IPS-18c (cell line): ENCODE data around the gene KMT2B.
"Not testable (repeated sequence)": the region's sequence is repeated elsewhere in the genome, so short reads cannot be mapped to it uniquely, and the experiment has no call there.

Source experiments
- H3K4me3 ChIP-seq: 2 replicates; pipeline ENCODE4 v1.7.0; 2013; ENCODE audit warnings: low read depth, mild to moderate bottlenecking, low read length, moderate library complexity; ENCODE audit not compliant: insufficient read depth
- H3K9me3 ChIP-seq: one replicate; pipeline ENCODE4 v1.6.1; 2013; ENCODE audit warnings: mild to moderate bottlenecking, low read length, moderate library complexity; ENCODE audit not compliant: control insufficient read depth, insufficient read depth

KMT2B gene, protein sequence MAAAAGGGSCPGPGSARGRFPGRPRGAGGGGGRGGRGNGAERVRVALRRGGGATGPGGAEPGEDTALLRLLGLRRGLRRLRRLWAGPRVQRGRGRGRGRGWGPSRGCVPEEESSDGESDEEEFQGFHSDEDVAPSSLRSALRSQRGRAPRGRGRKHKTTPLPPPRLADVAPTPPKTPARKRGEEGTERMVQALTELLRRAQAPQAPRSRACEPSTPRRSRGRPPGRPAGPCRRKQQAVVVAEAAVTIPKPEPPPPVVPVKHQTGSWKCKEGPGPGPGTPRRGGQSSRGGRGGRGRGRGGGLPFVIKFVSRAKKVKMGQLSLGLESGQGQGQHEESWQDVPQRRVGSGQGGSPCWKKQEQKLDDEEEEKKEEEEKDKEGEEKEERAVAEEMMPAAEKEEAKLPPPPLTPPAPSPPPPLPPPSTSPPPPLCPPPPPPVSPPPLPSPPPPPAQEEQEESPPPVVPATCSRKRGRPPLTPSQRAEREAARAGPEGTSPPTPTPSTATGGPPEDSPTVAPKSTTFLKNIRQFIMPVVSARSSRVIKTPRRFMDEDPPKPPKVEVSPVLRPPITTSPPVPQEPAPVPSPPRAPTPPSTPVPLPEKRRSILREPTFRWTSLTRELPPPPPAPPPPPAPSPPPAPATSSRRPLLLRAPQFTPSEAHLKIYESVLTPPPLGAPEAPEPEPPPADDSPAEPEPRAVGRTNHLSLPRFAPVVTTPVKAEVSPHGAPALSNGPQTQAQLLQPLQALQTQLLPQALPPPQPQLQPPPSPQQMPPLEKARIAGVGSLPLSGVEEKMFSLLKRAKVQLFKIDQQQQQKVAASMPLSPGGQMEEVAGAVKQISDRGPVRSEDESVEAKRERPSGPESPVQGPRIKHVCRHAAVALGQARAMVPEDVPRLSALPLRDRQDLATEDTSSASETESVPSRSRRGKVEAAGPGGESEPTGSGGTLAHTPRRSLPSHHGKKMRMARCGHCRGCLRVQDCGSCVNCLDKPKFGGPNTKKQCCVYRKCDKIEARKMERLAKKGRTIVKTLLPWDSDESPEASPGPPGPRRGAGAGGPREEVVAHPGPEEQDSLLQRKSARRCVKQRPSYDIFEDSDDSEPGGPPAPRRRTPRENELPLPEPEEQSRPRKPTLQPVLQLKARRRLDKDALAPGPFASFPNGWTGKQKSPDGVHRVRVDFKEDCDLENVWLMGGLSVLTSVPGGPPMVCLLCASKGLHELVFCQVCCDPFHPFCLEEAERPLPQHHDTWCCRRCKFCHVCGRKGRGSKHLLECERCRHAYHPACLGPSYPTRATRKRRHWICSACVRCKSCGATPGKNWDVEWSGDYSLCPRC (N-terminal part only)

GRCh38 chr19:35717665-35718344 lies at the start of gene KMT2B:
Gene KMT2B, plus strand, starts transcription at chr19:35718003. Its CDS starts 16 bp downstream, at chr19:35718019.
- Histone ChIP-seq H3K9me3 (no peaks in the 10 kb centered on the region), H3K4me3 (peak within 1 kb of the TSS; percentile 92)

DNA sequence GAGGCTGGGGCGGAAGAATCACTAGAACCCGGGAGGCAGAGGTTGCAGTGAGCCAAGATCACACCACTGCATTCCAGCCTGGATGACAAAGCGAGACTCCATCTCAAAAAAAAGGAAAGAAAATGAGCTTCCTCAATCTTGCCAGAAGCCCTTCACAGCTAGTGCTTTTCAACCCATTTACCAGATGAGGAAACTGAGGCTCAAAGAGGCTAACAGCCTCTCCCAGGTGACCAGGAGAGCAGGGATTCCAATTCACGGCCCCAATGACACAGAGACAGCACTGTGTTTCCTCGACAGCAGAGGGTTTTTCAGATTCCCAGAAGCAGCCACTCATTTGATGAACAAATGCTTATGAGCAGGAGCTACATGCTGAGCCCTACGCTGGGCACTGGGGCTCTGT lies 48.2 kb upstream of the KMT2B start:
- no peak overlapping the region for H3K4me3 ChIP-seq
- no peaks in the 10 kb centered on the region for H3K9me3 ChIP-seq

DNA sequence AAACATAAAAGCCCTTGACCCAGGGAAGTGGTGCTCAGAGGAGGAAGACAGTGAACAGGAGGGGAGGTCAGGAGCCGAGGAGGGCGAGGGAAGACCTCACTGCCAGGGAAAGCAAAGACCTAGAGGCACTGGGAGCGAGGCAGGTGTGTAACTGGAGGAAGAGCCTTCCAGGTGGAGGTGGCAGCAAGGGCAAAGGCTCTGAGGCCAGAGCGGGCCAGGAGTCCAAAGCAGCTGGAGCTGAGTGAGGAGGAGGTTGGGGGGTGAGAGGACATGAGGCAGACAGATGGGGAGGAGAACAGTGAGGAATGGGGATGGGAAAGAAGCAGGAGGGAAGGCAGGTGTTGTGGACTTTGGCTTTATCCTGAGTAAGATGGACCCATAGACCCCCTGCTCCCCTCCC lies 47.8 kb upstream of the KMT2B start:
- H3K4me3 ChIP-seq: no peak overlapping the region
- no peaks in the 10 kb centered on the region for H3K9me3 ChIP-seq

GRCh38 chr19:35670686-35671085 lies 47.1 kb upstream of the KMT2B start:
- H3K4me3 ChIP-seq: no peak overlapping the region
- no peaks in the 10 kb centered on the region for H3K9me3 ChIP-seq

DNA sequence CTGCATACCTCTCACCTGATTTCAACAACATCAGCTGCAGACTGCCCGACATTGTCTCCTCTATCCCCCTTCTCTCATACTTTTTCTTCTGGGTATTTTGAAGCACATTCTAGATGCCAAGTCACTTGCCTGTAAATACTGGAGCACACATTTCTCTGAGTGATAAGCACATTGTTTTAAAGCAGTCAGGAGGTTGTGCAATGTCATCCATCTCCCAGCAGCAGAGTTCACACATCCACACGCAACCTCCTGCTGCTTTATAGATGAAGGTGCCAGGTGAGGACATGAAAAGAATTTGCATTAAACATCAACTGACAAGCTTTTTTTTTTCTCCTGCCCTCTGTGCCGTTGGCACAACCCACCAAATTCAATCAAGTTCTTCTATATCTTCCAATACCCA lies 46.0 kb upstream of the KMT2B start:
- no peak overlapping the region for H3K4me3 ChIP-seq
- H3K9me3 ChIP-seq: no peaks in the 10 kb centered on the region

DNA sequence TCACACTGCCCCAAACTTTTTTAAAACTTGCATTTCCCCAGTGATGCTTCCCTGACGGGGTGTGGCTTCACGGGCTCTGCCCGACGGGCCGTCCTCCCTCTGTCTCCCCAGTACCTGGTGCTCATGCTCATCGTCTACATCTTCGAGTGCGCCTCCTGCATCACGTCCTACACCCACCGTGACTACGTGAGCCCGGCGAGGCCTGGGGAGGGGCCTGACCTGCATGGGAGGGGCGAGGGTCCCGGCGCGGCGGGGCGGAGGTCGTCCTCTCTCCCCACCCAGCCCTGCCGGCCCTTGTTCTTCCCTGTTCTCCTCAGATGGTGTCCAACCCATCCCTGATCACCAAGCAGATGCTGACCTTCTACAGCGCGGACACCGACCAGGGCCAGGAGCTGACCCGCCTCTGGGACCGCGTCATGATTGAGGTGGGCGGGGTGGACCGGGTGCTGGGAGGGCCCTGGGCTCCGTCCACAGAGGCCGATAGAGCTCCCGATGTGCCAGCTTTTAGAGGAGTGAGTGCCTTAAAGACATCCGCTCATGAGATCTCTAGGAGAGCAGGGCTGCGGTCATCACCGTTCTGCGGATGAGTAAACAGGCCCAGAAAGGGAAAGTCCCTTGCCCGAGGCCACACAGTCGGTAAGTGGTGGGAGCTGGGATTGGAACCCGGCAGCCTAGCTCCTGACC lies 44.5 kb upstream of the KMT2B start:
- H3K9me3 ChIP-seq: no peaks in the 10 kb centered on the region
- peak overlapping the region; percentile 63 for H3K4me3 ChIP-seq

- H3K4me3 ChIP-seq: no peak overlapping the region
- H3K9me3 ChIP-seq: no peaks in the 10 kb centered on the region
These were observed 42.1 kb upstream of the KMT2B start for GRCh38 chr19:35675589-35676140.

- Histone ChIP-seq H3K9me3 (no peaks in the 10 kb centered on the region), H3K4me3 (no peak overlapping the region)
These were observed 28.0 kb upstream of the KMT2B start for GRCh38 chr19:35689836-35690235.

DNA sequence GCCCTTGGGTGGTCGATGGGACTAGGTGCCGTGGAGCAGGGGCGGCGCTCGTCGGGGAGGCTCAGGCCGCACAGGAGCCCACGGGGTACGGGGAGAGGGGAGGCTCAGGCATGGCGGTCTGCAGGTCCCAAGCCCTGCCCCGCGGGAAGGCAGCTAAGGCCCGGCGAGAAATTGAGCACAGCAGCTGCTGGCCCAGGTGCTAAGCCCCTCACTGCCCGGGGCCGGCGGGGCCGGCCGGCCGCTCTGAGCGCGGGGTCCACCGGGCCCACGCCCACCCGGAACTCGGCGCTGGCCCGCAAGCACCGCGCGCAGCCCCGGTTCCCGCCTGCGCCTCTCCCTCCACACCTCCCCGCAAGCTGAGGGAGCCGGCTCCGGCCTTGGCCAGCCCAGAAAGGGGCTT lies 26.7 kb upstream of the KMT2B start:
- not testable (repeated sequence) for H3K4me3 ChIP-seq, H3K9me3 ChIP-seq

- Histone ChIP-seq H3K4me3 (no peak overlapping the region), H3K9me3 (no peaks in the 10 kb centered on the region)
These were observed 25.8 kb upstream of the KMT2B start for GRCh38 chr19:35692010-35692409.

GRCh38 chr19:35693422-35693821 lies 24.4 kb upstream of the KMT2B start:
- Histone ChIP-seq H3K9me3 (no peaks in the 10 kb centered on the region), H3K4me3 (0 out of 2 replicates have a peak overlapping the region, but pooled peaks have one; percentile 24)

- no peak overlapping the region for H3K4me3 ChIP-seq
- H3K9me3 ChIP-seq: no peaks in the 10 kb centered on the region
These were observed 23.8 kb upstream of the KMT2B start for GRCh38 chr19:35693835-35694599.

- Histone ChIP-seq H3K4me3 (no peak overlapping the region), H3K9me3 (no peaks in the 10 kb centered on the region)
These were observed 21.8 kb upstream of the KMT2B start for GRCh38 chr19:35695895-35696422.

DNA sequence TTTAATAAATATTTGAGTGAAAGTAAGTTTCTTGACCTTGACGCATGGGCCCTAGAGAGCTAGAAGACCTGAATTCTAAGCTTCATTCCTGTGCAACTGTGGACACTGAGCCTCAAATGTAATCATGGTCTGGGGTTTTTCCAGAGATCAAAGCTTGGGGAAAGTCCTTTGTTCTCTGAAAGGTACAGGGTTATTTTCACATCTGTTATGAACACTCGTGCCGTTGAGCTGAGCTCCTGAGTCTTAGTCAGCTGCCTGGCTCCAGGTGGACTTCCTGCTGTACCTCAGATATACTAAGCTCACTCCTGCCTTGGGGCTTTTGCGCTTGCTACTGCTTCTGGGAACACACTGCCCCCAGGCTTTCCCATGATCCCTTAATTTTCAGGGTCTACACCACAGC lies 21.0 kb upstream of the KMT2B start:
- Histone ChIP-seq H3K9me3 (no peaks in the 10 kb centered on the region), H3K4me3 (no peak overlapping the region)
